ENCODE results near the gene TRERF1.

DNA sequence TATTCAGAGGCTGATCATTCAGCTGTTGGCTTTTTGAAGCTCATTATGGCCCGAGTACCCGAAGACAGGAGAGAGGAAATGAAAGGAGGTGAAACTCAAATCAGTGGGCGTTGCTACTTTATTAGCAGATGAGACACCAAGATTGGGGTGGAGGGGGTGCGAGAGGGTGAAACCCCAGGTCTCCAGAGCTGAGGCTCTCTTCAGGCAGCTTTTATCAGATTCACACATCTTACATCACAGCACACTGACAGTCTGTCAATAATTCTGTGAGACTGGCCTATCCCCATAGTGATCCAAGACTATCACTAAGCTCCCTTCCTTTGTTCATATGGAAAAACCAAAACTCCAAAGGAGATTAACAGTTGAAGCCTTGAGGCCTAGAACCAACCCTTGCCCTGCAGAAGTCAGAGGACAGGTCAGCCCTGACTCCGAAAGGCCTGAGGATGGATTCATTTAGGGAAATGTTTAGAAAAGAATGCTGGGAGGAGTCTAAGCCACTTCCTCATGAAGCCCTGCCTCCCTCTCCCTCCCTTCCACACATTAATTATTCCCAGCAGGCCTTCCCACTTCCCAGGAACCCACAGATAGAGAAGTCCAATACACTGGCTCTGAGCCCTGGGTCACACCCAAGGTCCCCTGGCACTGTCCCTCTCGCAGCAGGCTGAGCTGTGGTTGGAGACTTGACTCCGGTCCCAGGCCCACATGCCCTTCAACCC, 23.2 kb downstream of the TRERF1 start:
- TF ChIP-seq, protein P1, sequence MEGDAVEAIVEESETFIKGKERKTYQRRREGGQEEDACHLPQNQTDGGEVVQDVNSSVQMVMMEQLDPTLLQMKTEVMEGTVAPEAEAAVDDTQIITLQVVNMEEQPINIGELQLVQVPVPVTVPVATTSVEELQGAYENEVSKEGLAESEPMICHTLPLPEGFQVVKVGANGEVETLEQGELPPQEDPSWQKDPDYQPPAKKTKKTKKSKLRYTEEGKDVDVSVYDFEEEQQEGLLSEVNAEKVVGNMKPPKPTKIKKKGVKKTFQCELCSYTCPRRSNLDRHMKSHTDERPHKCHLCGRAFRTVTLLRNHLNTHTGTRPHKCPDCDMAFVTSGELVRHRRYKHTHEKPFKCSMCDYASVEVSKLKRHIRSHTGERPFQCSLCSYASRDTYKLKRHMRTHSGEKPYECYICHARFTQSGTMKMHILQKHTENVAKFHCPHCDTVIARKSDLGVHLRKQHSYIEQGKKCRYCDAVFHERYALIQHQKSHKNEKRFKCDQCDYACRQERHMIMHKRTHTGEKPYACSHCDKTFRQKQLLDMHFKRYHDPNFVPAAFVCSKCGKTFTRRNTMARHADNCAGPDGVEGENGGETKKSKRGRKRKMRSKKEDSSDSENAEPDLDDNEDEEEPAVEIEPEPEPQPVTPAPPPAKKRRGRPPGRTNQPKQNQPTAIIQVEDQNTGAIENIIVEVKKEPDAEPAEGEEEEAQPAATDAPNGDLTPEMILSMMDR (IDR thresholded peaks at IDR 0.05) = no peak
- no peak for TF ChIP-seq POLR2A (IDR thresholded peaks at IDR 0.05)
- TF ChIP-seq POLR2AphosphoS5 (IDR thresholded peaks at IDR 0.05) = no peak
- no peak for TF ChIP-seq EP300 (IDR thresholded peaks at IDR 0.05; ENCODE audit: low read depth)

Data from transverse colon (tissue), 4 donors.